Stimulated activated CD4-positive, alpha-beta T cell treated with anti-CD3 and anti-CD28 coated beads, TNF-alpha, amount 100 ng/mL, for 48 hours (primary cell): ENCODE data around the gene ETV7.
A peak's percentile ranks its signal among the peaks of the same experiment; 100 is the strongest.
"Not testable (repeated sequence)": the region's sequence is repeated elsewhere in the genome, so short reads cannot be mapped to it uniquely, and the experiment has no call there.

Experiments used
- DNase-seq, 3 donors: peaks; one replicate each; pipeline ENCODE4 v3.0.0-alpha.2; 2020; ENCODE audit warnings: low read depth in 3 of 3

ETV7 gene

GRCh38 chr6:36387440-36388303 lies at the start of gene ETV7:
TSS of gene ETV7 (minus strand) at chr6:36387669. CDS start at chr6:36387541, 128 bp downstream.
- peak in 2 of 3 donors; percentile 12 to 27 for DNase-seq

- DNase-seq = no peak
Measured at GRCh38 chr6:36436466-36436865, 49.0 kb upstream of the ETV7 start.

GRCh38 chr6:36432151-36432671 lies 44.7 kb upstream of the ETV7 start:
- no peak for DNase-seq

GRCh38 chr6:36431197-36431596 lies 43.7 kb upstream of the ETV7 start:
- no peak for DNase-seq

GRCh38 chr6:36430351-36430750 lies 42.9 kb upstream of the ETV7 start:
- DNase-seq = no peak

GRCh38 chr6:36428911-36429310 lies 41.4 kb upstream of the ETV7 start:
- no peak for DNase-seq

GRCh38 chr6:36426622-36427021 lies 39.2 kb upstream of the ETV7 start:
- no peak for DNase-seq

GRCh38 chr6:36423101-36423824 lies 35.8 kb upstream of the ETV7 start:
- DNase-seq = peak; percentile 95 to 98 (median 97)

- no peak for DNase-seq
Measured at GRCh38 chr6:36422714-36423100, 35.2 kb upstream of the ETV7 start.

- DNase-seq = no peak
Measured at GRCh38 chr6:36419310-36419709, 31.8 kb upstream of the ETV7 start.

GRCh38 chr6:36418558-36418957 lies 31.1 kb upstream of the ETV7 start:
- no peak for DNase-seq

- DNase-seq = no peak
Measured at GRCh38 chr6:36414481-36414880, 27.0 kb upstream of the ETV7 start.

GRCh38 chr6:36413489-36414480 lies 26.3 kb upstream of the ETV7 start:
- no peak for DNase-seq

- DNase-seq = not testable (repeated sequence)
Measured at GRCh38 chr6:36409718-36410117, 22.2 kb upstream of the ETV7 start.

- DNase-seq = no peak
Measured at GRCh38 chr6:36404164-36404563, 16.7 kb upstream of the ETV7 start.

- DNase-seq = no peak
Measured at GRCh38 chr6:36402481-36402880, 15.0 kb upstream of the ETV7 start.

GRCh38 chr6:36399970-36400369 lies 12.5 kb upstream of the ETV7 start:
- DNase-seq = no peak

GRCh38 chr6:36392621-36393020 lies 5.2 kb upstream of the ETV7 start:
- no peak for DNase-seq

GRCh38 chr6:36389353-36389752 lies 1.9 kb upstream of the ETV7 start:
- no peak for DNase-seq

- DNase-seq = no peak
Measured at GRCh38 chr6:36386495-36387439, 702 bp downstream of the ETV7 start.
